Gastrocnemius medialis (tissue), 4 donors: ENCODE data around the gene ARPP19. TPM values are rescaled to one million over a fixed set of nuclear protein-coding genes. Genes with fewer than 3 reads are reported as not detected.

Source experiments
- ATAC-seq, 2 donors: fragments of 150-250 bp; one replicate each; pipeline ENCODE4 v1.9.1; 2016
- DNase-seq, 2 donors: peaks; one replicate each; pipeline ENCODE4 v3.0.0-alpha.2; 2019
- H3K27ac ChIP-seq, 4 donors: fragments of 200-600 bp; sonication (generic); 1 replicate in 1 of 4; 2 replicates in 3 of 4; pipeline ENCODE4 v1.5.1; 2016 to 2018; ENCODE audit warnings: mild to moderate bottlenecking in 2 of 4, moderate library complexity in 1 of 4
- H3K27me3 ChIP-seq, 3 donors: fragments of 200-600 bp; sonication (generic) in 2 of 3; 1 replicate in 1 of 3; 2 replicates in 2 of 3; pipeline versions ENCODE4 v1.5.1 to v1.6.0; 2016 to 2019; ENCODE audit warnings: mild to moderate bottlenecking in 1 of 3, moderate library complexity in 1 of 3
- H3K36me3 ChIP-seq, 2 donors: fragments of 200-600 bp; sonication (generic) in 1 of 2; one replicate each; pipeline ENCODE4 v1.5.1; 2017 to 2018
- H3K4me1 ChIP-seq, 2 donors: fragments of 200-600 bp; sonication (generic) in 1 of 2; one replicate each; pipeline ENCODE4 v1.5.1; 2016 to 2017; ENCODE audit warnings: mild to moderate bottlenecking in 2 of 2
- H3K4me3 ChIP-seq, 4 donors: fragments of 200-600 bp; sonication (generic) in 3 of 4; 1 replicate in 1 of 4; 2 replicates in 3 of 4; pipeline ENCODE4 v1.5.1; 2016 to 2019; ENCODE audit warnings: mild to moderate bottlenecking in 2 of 4
- H3K9me3 ChIP-seq, 3 donors: fragments of 200-600 bp; sonication (generic) in 2 of 3; 1 replicate in 1 of 3; 2 replicates in 2 of 3; pipeline ENCODE4 v1.5.1; 2016 to 2019
- POLR2A ChIP-seq, 2 donors: fragments of 450-650 bp; IDR thresholded peaks; one replicate each; pipeline ENCODE4 v1.6.1; 2017; ENCODE audit warnings: antibody characterized with exemption in 2 of 2, mild to moderate bottlenecking in 2 of 2, moderate library complexity in 2 of 2
- in situ Hi-C, 4 donors: fragments of 200-750 bp; cut with MboI; loops; one replicate each; pipeline versions ENCODE4 v1.15.0 to v1.8.0; 2017; ENCODE audit warnings: low sequenced_read_pairs in 4 of 4
- intact Hi-C: fragments of 100-400 bp; cut with DNase I; formaldehyde crosslinking; loops from one replicate; pipeline ENCODE4 v1.15.1; 2023; ENCODE audit warnings: low total_unique reads
- total RNA-seq, 4 donors: library from RNA; depleted of rRNA; stranded (reverse); fragments of >200 nt; gene quantifications; one replicate each; pipeline versions ENCODE4 v1.1.0 to v1.2.3, GENCODE V29; 2016
- TF ChIP-seq, protein P1 (sequence below), 5 experiments: fragments of 450-650 bp in 3 of 5; fragments of 200-600 bp in 2 of 5; sonication (generic) in 2 of 5; IDR thresholded peaks in 4 of 5; conservative IDR thresholded peaks in 1 of 5; 1 replicate in 4 of 5; 2 replicates in 1 of 5; pipeline ENCODE4 v1.5.1; 2016 to 2019; ENCODE audit warnings: antibody characterized with exemption in 5 of 5, mild to moderate bottlenecking in 3 of 5, moderate library complexity in 3 of 5

The ARPP19 gene
- total RNA-seq, 4 donors from 2014 or later: 153 to 428 (median 207) TPM

DNA sequence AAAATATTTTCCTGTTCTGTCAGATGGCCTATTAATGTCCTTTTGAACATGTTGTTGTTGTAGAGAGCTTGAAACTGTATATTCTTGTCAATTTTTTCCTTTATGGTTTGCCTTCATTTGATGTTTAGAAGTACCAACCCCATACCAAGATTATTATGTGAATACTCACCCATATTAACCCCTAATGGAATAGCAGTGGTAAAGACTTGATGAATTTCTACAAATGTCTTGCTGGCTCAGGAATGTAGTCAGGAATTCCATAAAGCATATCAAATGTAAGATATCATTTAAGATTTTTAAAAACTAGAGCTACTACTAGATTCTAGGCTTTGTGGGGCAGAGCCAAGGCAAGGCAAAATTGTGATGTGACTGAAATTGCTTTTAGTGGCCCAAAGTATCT lies 70.1 kb downstream of the ARPP19 start:
- H3K27ac ChIP-seq: no peak overlapping the region
- TF ChIP-seq, protein P1, sequence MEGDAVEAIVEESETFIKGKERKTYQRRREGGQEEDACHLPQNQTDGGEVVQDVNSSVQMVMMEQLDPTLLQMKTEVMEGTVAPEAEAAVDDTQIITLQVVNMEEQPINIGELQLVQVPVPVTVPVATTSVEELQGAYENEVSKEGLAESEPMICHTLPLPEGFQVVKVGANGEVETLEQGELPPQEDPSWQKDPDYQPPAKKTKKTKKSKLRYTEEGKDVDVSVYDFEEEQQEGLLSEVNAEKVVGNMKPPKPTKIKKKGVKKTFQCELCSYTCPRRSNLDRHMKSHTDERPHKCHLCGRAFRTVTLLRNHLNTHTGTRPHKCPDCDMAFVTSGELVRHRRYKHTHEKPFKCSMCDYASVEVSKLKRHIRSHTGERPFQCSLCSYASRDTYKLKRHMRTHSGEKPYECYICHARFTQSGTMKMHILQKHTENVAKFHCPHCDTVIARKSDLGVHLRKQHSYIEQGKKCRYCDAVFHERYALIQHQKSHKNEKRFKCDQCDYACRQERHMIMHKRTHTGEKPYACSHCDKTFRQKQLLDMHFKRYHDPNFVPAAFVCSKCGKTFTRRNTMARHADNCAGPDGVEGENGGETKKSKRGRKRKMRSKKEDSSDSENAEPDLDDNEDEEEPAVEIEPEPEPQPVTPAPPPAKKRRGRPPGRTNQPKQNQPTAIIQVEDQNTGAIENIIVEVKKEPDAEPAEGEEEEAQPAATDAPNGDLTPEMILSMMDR (IDR thresholded peaks at IDR 0.05 in 4 of 5, conservative IDR thresholded peaks at IDR 0.05 in 1 of 5): no peak
- TF ChIP-seq POLR2A (IDR thresholded peaks at IDR 0.05): no peak
- ATAC-seq (no peak), DNase-seq (no peak)
- intact Hi-C loops (no loop called here), in situ Hi-C loops (no loop called here)
- H3K4me3 ChIP-seq: no peak overlapping the region
- peaks cover 4 to 9% of the 10 kb centered on the region in 2 donors for H3K4me1 ChIP-seq
- no peaks in the 10 kb centered on the region for H3K27me3 ChIP-seq
- H3K36me3 ChIP-seq: no peaks in the 10 kb centered on the region
- no peaks in the 10 kb centered on the region for H3K9me3 ChIP-seq

Other genes starting within 250 kb of the ARPP19 start
- 10 to 100 TPM in 2 of 4 donors, 1 to 10 TPM in 2; 5.8 to 51.2 (median 10.2) TPM for gene MYO5A, start 40.1 kb downstream of the ARPP19 start, total RNA-seq
- gene ATOSA, start 110.4 kb upstream of the ARPP19 start, total RNA-seq: 100 to 1,000 TPM in 3 of 4 donors, 10 to 100 TPM in 1; 61.9 to 491 (median 137) TPM
- gene ONECUT1, start 221.3 kb upstream of the ARPP19 start, total RNA-seq: not detected